Spinal cord (tissue), 10 donors: ENCODE data around the gene PRR33. TPM values are rescaled to one million over a fixed set of nuclear protein-coding genes. Genes with fewer than 3 reads are reported as not detected.

Experiments
- DNase-seq, 6 donors: peaks; one replicate each; pipeline versions ENCODE4 v3.0.0 to v3.0.0-alpha.2; 2013 to 2015; ENCODE audit warnings: low spot score in 6 of 6, low read depth in 4 of 6
- H3K27ac ChIP-seq: one replicate; pipeline ENCODE4 v1.5.1; 2013; ENCODE audit warnings: low read depth, low read length, control low read depth
- H3K27me3 ChIP-seq: one replicate; pipeline ENCODE4 v1.6.1; 2013; ENCODE audit warnings: low read length; ENCODE audit not compliant: control insufficient read depth, insufficient read depth
- H3K36me3 ChIP-seq: one replicate; pipeline ENCODE4 v1.6.1; 2013; ENCODE audit warnings: low read length; ENCODE audit not compliant: control insufficient read depth, insufficient read depth
- H3K4me1 ChIP-seq: one replicate; pipeline ENCODE4 v1.6.1; 2013; ENCODE audit warnings: low read length; ENCODE audit not compliant: control insufficient read depth, insufficient read depth
- H3K4me3 ChIP-seq: one replicate; pipeline ENCODE4 v1.5.1; 2013; ENCODE audit warnings: low read depth, low read length, control low read depth
- H3K9me3 ChIP-seq: one replicate; pipeline ENCODE4 v1.6.1; 2013; ENCODE audit warnings: low read length; ENCODE audit not compliant: control insufficient read depth, insufficient read depth
- WGBS: methylation state at CpG from one replicate; pipeline ENCODE4 v1.1.5; 2013; ENCODE audit warnings: missing lambda C conversion rate; ENCODE audit not compliant: insufficient coverage; 5-methylcytosine and 5-hydroxymethylcytosine counted together
- polyA plus RNA-seq, 2 donors: library from polyadenylated mRNA; unstranded; fragments of 120-200 nt; gene quantifications; one replicate each; pipeline ENCODE4 v1.2.1, GENCODE V29; 2013; ENCODE audit not compliant: insufficient read length in 2 of 2
- total RNA-seq, 2 donors: library from RNA; depleted of rRNA in 1 of 2; stranded (reverse); fragments of 120-200 nt in 1 of 2; fragments of >200 nt in 1 of 2; gene quantifications; one replicate each; pipeline versions ENCODE4 v1.2.3 to v1.2.4, GENCODE V29; 2013 to 2014
- donor health status: healthy.

The PRR33 gene
- total and polyA plus RNA-seq, 4 donors: 0.08 to 0.21 TPM; not detected in 2

GRCh38 chr11:1934335-1935155 lies 42.9 kb upstream of the PRR33 start:
- Histone ChIP-seq H3K27me3 (no peaks in the 10 kb centered on the region), H3K27ac (no peak overlapping the region), H3K4me3 (no peak overlapping the region), H3K36me3 (no peaks in the 10 kb centered on the region), H3K4me1 (peaks cover 11% of the 10 kb centered on the region), H3K9me3 (no peaks in the 10 kb centered on the region)
- 79% methylated on average over 23 of the region's 24 CpGs for WGBS
- DNase-seq: no peak

DNA sequence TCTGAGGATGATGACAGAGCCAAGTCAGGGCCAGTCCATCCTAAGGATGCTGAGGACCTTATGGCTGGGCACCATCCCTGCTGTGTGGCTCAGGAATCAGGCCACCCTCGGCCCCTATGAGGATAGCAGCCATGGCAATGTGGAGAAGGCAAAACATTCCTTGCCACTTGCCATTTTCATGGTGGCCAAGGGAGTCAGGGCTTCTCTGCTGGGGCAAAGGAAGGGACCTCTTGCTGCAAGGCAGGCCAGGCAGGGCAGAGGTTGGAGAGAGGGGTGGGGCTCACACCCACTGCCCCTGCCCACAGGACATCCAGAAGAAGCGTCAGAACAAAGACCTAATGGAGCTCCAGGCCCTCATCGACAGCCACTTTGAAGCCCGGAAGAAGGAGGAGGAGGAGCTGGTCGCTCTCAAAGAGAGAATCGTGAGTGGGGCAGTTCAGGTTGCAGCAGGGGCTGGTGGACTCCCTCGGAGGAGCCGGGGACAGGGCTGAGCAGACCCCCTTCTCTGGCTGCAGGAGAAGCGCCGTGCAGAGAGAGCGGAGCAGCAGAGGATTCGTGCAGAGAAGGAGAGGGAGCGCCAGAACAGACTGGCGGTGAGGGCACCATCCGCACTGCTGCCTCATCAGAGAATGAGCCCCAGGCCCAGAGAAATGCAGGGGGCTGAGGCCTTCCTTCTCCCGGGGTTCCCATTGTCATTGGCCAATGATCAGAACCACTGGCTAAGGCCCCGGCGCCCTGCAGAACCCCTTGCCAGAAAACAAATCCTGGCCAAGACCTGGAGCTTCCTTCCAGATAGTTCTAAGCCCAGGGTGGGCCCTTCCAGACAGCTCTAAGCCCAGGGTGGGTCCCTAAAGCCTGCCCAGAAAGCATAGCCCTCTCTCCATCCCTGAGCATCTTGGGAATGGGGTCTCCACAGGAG lies 42.0 kb upstream of the PRR33 start:
- Histone ChIP-seq H3K4me1 (peaks cover 7% of the 10 kb centered on the region), H3K4me3 (no peak overlapping the region), H3K27ac (no peak overlapping the region), H3K9me3 (no peaks in the 10 kb centered on the region), H3K36me3 (no peaks in the 10 kb centered on the region), H3K27me3 (no peaks in the 10 kb centered on the region)
- no peak for DNase-seq
- WGBS: 80% methylated on average over 17 of the region's 18 CpGs

DNA sequence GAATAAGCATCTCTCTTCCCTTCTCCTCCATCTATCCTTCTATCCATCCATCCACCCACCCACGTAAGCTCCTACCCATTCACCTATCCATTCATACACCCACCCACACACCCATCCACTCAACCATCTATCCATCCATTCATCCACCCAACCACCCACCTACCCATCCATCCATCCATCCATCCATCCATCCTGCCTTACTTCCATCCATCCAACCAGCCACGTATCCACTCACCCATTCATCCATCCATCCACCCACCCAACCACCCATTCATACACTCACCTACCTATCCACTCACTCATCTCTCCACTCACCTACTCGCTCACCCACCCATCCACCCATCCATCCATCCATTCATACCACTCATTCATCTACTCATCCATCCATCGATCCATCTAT lies 41.0 kb upstream of the PRR33 start:
- no peak for DNase-seq
- peaks cover 11% of the 10 kb centered on the region for H3K4me1 ChIP-seq
- no peaks in the 10 kb centered on the region for H3K27me3 ChIP-seq
- no peaks in the 10 kb centered on the region for H3K9me3 ChIP-seq
- peak overlapping the region; percentile 88 for H3K27ac ChIP-seq
- 81% methylated on average over 3 of the region's 4 CpGs for WGBS
- no peaks in the 10 kb centered on the region for H3K36me3 ChIP-seq
- no peak overlapping the region for H3K4me3 ChIP-seq

DNA sequence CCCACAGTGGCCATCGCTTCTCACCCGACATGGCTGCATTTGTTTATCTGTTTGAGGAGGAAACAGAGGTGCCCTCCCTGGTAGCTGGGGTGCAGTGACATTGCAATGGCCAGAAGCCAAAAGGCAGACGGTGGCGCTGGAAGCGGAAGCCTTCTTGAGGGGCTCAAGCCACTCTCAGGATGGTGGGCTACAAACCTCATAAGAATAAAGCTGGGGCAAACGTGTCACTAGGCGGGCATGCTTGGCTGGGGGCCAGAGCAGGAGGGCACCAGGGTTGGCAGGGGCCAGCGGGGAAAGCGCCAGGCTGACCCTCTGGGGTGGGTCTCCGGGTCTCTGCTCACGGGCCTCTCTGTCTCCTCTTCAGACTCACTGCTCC lies 40.4 kb upstream of the PRR33 start:
- peak overlapping the region; percentile 88 for H3K27ac ChIP-seq
- H3K9me3 ChIP-seq: no peaks in the 10 kb centered on the region

DNA sequence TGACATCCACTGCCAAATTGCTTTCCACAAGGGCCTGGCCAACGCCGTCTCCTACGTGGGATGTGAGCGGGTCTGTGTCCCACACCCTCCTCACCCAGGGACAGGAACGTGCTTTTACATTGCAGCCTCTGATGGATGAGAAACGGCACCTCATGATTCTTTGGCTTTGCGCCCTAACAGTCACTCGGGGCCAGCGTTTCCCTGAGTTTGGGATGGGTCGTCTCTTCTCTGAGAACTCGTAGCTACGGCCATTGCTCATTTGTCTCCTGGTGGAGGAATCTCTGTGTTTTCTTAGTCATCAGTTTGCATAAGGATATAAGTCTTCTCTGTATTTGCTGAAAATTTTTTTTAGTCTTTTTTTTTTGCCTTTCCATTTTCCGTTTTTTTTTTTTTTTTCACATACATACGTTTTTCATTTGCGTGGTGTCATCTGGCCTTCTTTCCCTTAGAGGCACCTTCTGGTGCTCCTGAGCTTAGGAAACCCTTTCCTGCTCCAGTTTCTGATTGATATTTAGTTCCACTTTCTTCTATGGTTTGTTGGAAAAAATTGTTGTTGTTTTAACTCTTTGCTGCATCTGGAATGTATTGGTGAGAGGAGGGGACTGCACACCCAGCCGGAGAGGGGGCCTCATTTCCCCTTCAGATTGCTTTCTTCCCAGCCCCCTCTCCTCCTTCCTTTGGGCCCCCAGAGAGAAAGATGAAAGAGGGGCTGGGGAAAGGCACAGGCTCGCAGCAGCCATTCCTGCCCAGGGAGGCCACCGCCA lies 39.8 kb upstream of the PRR33 start:
- peak overlapping the region; percentile 88 for H3K27ac ChIP-seq
- no peak overlapping the region for H3K4me3 ChIP-seq
- no peaks in the 10 kb centered on the region for H3K27me3 ChIP-seq
- peaks cover 21% of the 10 kb centered on the region for H3K4me1 ChIP-seq
- 53% methylated on average over 10 of the region's 18 CpGs for WGBS
- H3K9me3 ChIP-seq: no peaks in the 10 kb centered on the region
- no peaks in the 10 kb centered on the region for H3K36me3 ChIP-seq
- DNase-seq: peak in 1 of 6 donors; percentile 76

More for the DNA sequence above, 40.4 kb upstream of the PRR33 start:
- no peaks in the 10 kb centered on the region for H3K27me3 ChIP-seq
- H3K36me3 ChIP-seq: no peaks in the 10 kb centered on the region
- 60% methylated on average over 7 of the region's 11 CpGs for WGBS
- no peak for DNase-seq
- H3K4me3 ChIP-seq: no peak overlapping the region
- peaks cover 17% of the 10 kb centered on the region for H3K4me1 ChIP-seq

DNA sequence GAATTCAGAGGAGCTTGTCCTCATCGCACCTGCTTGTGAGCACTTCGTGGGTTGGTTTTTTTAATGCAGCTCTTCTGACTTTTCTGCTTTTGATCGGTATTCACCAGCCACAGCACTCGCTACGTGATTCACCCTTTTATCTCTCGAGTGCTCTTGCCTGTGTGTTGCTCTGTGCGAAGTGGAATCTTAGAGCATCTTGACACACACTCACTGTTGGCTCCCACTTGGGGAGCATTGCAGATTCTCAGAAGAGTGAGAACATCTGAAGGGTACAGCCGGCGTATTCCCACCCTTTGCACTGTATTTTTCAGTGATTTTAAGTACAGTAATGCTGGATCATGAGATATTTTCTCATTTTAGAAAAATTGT lies 38.8 kb upstream of the PRR33 start:
- Histone ChIP-seq H3K27ac (peak overlapping the region; percentile 88), H3K36me3 (no peaks in the 10 kb centered on the region), H3K9me3 (no peaks in the 10 kb centered on the region), H3K4me1 (peaks cover 21% of the 10 kb centered on the region), H3K4me3 (no peak overlapping the region), H3K27me3 (no peaks in the 10 kb centered on the region)
- DNase-seq: peak in 2 of 6 donors; percentile 5 to 75
- 82% methylated on average over 6 of the region's 9 CpGs for WGBS

DNA sequence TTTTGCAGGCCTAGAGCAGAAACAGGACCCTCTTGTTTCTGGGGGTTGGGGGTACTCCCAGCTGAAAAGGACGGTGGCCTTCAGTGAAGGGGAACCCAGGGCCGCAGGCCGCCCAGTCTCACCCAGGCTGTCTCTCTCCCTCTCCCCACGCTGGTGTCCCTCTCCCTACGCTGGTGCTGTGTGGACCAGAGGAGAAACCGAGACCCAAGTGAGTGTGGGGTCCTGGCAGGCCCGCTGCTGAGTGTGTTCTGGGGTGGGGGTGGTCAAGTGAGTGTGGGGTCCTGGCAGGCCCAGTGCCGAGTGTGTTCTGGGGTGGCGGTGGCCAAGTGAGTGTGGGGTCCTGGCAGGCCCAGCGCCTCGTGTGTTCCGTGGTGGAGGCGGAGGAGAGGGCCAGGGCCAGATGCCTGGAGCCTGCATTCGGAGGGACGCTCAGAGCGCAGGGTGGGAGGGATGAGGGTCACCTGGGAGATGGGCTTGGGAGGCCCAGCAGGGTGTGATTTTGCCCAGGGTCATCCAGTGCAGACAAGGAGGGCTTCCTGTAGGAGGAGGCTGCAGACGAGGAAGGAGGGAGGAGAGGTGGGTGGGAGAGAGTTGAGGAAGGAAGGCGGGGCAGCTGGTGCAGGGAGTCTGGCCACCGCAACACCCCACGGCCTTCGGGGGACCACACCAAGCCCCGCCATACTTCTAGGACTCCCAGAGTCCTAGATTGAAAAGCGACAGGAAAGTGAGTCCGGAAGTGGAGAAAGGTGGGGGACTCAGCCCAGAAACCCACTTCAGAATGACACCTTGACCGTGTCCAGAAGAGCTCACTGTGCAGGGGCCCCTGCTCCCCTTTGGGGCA lies 38.1 kb upstream of the PRR33 start:
- 89% methylated on average over 17 of the region's 25 CpGs for WGBS
- DNase-seq: no peak
- peak overlapping the region; percentile 88 for H3K27ac ChIP-seq
- no peak overlapping the region for H3K4me3 ChIP-seq
- peaks cover 21% of the 10 kb centered on the region for H3K4me1 ChIP-seq
- no peaks in the 10 kb centered on the region for H3K36me3 ChIP-seq
- H3K9me3 ChIP-seq: no peaks in the 10 kb centered on the region
- H3K27me3 ChIP-seq: no peaks in the 10 kb centered on the region

GRCh38 chr11:1928891-1929541 lies 37.3 kb upstream of the PRR33 start:
- Histone ChIP-seq H3K27me3 (no peaks in the 10 kb centered on the region), H3K36me3 (no peaks in the 10 kb centered on the region), H3K4me3 (no peak overlapping the region), H3K9me3 (no peaks in the 10 kb centered on the region), H3K4me1 (peaks cover 21% of the 10 kb centered on the region), H3K27ac (peak overlapping the region; percentile 88)
- DNase-seq: no peak
- 82% methylated on average over 30 of the region's 35 CpGs for WGBS
